Endothelial cell of umbilical vein (primary cell): ENCODE data around the gene CDS2.

Source experiments
- CTCF ChIP-seq, 2 donors: IDR thresholded peaks; 1 replicate in 1 of 2; 2 replicates in 1 of 2; pipeline ENCODE4 v1.5.1; 2011; ENCODE audit warnings: low read length in 2 of 2, mild to moderate bottlenecking in 2 of 2, moderate library complexity in 2 of 2, control low read depth in 1 of 2, inconsistent platforms in 1 of 2, low read depth in 1 of 2; ENCODE audit not compliant: insufficient read depth in 1 of 2; ENCODE audit errors: extremely low read depth in 1 of 2
- EZH2 ChIP-seq: IDR thresholded peaks from 2 replicates; pipeline ENCODE4 v1.6.1; 2012; ENCODE audit warnings: borderline replicate concordance, low read depth, mild to moderate bottlenecking, moderate library complexity, low read length, inconsistent platforms; ENCODE audit not compliant: severe bottlenecking
- FOS ChIP-seq: IDR thresholded peaks from 2 replicates; pipeline ENCODE4 v1.6.1; 2011; ENCODE audit warnings: mild to moderate bottlenecking, low read length, moderate library complexity, borderline replicate concordance; ENCODE audit not compliant: insufficient read depth
- GATA2 ChIP-seq: IDR thresholded peaks from 2 replicates; pipeline ENCODE4 v1.7.0; 2011; ENCODE audit warnings: low read depth, mild to moderate bottlenecking, moderate library complexity, mixed read lengths, low read length; ENCODE audit not compliant: insufficient read length, insufficient read depth
- JUN ChIP-seq: IDR thresholded peaks from 2 replicates; pipeline ENCODE4 v1.6.1; 2011; ENCODE audit warnings: borderline replicate concordance, low read depth; ENCODE audit not compliant: insufficient read length, insufficient read depth
- MAX ChIP-seq: IDR thresholded peaks from 2 replicates; pipeline ENCODE4 v1.6.1; 2011; ENCODE audit not compliant: insufficient read depth, insufficient read length
- MYC ChIP-seq: IDR thresholded peaks from one replicate; pipeline ENCODE4 v1.6.1; 2011; ENCODE audit warnings: mild to moderate bottlenecking, low read depth, low read length
- POLR2A ChIP-seq: IDR thresholded peaks from 2 replicates; pipeline ENCODE4 v1.6.1; 2012; ENCODE audit warnings: low read depth, mild to moderate bottlenecking, control low read depth, low read length
- POLR2AphosphoS5 ChIP-seq: IDR thresholded peaks from 2 replicates; pipeline ENCODE4 v1.6.1; 2012; ENCODE audit warnings: low read depth, mild to moderate bottlenecking, control low read depth, low read length, moderate library complexity; ENCODE audit not compliant: insufficient read depth

- TF ChIP-seq CTCF (IDR thresholded peaks at IDR 0.05; ENCODE audit: extremely low read depth in 1 of 2, insufficient read depth in 1 of 2, low read depth in 1 of 2, low read length in 2 of 2) (no peak), POLR2AphosphoS5 (no peak), POLR2A (no peak), EZH2 (no peak), MYC (no peak), JUN (no peak), MAX (no peak), GATA2 (no peak), FOS (no peak)
Observed at GRCh38 chr20:5135363-5136012, 8.7 kb downstream of the CDS2 start.
